Small intestine (tissue), 7 donors: ENCODE results near the gene TPSB2. TPM values are rescaled to one million over a fixed set of nuclear protein-coding genes. Genes with fewer than 3 reads are reported as not detected.
"Not testable (repeated sequence)": the region's sequence is repeated elsewhere in the genome, so short reads cannot be mapped to it uniquely, and the experiment has no call there.

Experiments used
- DNase-seq, 2 donors: peaks; one replicate each; pipeline versions ENCODE4 v3.0.0 to v3.0.0-alpha.2; 2013
- FAIRE-seq: peaks from 2 replicates; lab custom pipeline; 2012; peaks lifted over from hg19 to GRCh38; lab: Jason Lieb, UNC
- H3K27ac ChIP-seq, 3 donors: one replicate each; pipeline ENCODE4 v1.5.1; 2013; ENCODE audit warnings: low read length in 2 of 3, mild to moderate bottlenecking in 2 of 3, control low read depth in 1 of 3, inconsistent platforms in 1 of 3, low read depth in 1 of 3, moderate library complexity in 1 of 3
- H3K27me3 ChIP-seq, 3 donors: one replicate each; pipeline ENCODE4 v1.6.1; 2013; ENCODE audit warnings: low read length in 3 of 3, inconsistent platforms in 1 of 3; ENCODE audit not compliant: control insufficient read depth in 3 of 3, insufficient read depth in 3 of 3
- H3K36me3 ChIP-seq, 3 donors: one replicate each; pipeline ENCODE4 v1.6.1; 2013; ENCODE audit warnings: low read length in 3 of 3, inconsistent platforms in 1 of 3, low read depth in 1 of 3, mild to moderate bottlenecking in 1 of 3, moderate library complexity in 1 of 3; ENCODE audit not compliant: control insufficient read depth in 3 of 3, insufficient read depth in 2 of 3
- H3K4me1 ChIP-seq, 3 donors: one replicate each; pipeline ENCODE4 v1.6.1; 2013; ENCODE audit warnings: low read length in 2 of 3, inconsistent platforms in 1 of 3, low read depth in 1 of 3, mild to moderate bottlenecking in 1 of 3, moderate library complexity in 1 of 3; ENCODE audit not compliant: control insufficient read depth in 3 of 3, insufficient read depth in 2 of 3
- H3K4me3 ChIP-seq, 3 donors: one replicate each; pipeline ENCODE4 v1.5.1; 2013; ENCODE audit warnings: low read length in 3 of 3, control low read depth in 1 of 3, inconsistent platforms in 1 of 3, low read depth in 1 of 3, mild to moderate bottlenecking in 1 of 3, moderate library complexity in 1 of 3
- H3K9me3 ChIP-seq, 2 donors: one replicate each; pipeline ENCODE4 v1.6.1; 2013; ENCODE audit warnings: low read depth in 1 of 2, low read length in 1 of 2; ENCODE audit not compliant: control insufficient read depth in 2 of 2, insufficient read depth in 1 of 2
- WGBS, 3 donors: extraction: QIAGEN DNeasy Blood & Tissue Kit; methylation state at CpG; one replicate each; pipeline ENCODE4 v1.1.7; 2013; 5-methylcytosine and 5-hydroxymethylcytosine counted together
- polyA plus RNA-seq, 4 donors: library from polyadenylated mRNA; stranded (reverse) in 3 of 4; unstranded in 1 of 4; fragments of 200-250 nt in 3 of 4; fragments of 120-200 nt in 1 of 4; gene quantifications; one replicate each; pipeline versions ENCODE4 v1.2.1 to v1.2.3, GENCODE V29; 2013
- donor health status: healthy with polysubstance abuse.
- donor health status: control.
- donor health status: control.
- donor health status: Bipolar disorder and iron deficiency.
- donor health status: healthy.

The TPSB2 gene
- polyA plus RNA-seq, 4 donors = 0.47 to 58.7 (median 20.5) TPM

DNA sequence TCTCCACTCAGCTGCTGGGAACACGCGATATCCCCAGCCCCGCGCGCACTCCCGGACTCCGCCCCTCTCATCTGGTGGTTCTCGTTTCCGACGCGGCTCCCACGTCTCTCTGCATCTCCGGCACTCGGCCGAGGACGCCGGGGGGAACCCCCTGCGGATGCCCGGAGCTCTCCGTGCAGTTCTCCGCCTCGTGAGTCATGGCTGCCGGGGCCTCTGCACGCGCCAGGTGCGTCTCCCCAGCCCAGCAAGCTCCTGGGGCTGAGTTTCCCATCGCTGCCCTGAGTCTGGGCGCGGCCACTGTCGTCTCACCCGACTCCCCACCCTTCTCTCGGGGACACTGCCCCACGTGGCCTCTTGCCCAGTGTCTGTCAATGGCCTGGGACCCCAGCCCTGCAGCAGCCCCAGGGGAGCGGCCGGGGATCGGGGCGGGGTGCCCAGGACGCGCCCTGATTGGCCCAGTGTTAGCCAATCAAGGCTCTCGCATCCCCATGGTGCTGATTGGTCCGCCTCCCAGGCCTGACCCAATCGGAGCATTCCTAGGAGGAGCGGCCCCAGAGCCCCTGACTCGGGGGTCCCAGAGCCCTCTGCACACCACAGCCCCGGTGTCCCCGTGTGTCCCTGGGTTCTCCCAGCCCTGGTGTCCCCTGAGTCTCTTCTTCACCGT, 23.8 kb upstream of the TPSB2 start:
- not testable (repeated sequence) for H3K9me3 ChIP-seq, H3K27me3 ChIP-seq, FAIRE-seq, H3K4me3 ChIP-seq, H3K27ac ChIP-seq, H3K36me3 ChIP-seq, DNase-seq, H3K4me1 ChIP-seq
- no CpG with 5 or more reads among the region's 47 CpGs for WGBS, 3 donors

DNA sequence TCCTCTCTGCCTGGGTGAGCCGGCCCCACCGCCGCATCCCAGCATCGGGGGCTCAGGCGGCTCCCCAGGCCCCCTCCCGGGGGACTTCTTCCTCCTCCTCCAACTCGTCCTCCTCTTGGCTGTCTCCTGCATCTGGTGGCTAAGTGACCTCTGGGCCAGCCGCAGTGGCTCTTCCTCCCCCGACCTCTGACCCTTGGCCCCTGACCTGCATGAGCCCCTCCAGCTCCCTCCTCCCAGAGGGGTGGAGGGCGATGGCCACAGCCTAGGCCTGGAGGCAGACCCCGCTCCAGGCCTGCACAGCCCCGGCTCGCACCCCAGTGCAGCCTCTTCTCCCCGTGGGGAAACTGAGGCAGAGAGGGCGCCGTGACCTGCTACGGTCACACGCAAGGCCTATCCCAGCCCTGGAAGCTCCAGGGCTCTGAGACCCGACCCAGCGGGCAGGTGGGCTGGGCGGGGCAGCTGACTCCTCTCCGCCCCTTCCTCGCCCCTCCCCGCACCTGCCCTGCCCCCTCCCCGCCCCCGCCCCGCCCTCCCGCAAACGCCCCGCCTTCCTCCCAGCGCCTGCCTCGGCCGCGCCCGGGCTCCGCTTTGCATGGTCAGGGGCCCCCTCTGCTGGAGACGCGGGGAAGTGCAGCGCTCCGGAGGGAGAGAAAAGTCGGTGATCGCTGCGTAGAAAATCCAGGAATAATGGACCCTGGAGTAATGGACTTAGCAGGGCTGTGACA, 19.2 kb upstream of the TPSB2 start:
- FAIRE-seq, H3K4me1 ChIP-seq, H3K27ac ChIP-seq, H3K27me3 ChIP-seq, H3K36me3 ChIP-seq, DNase-seq, H3K9me3 ChIP-seq, H3K4me3 ChIP-seq: not testable (repeated sequence)
- 67 to 80% methylated on average over 2 to 4 of the region's 43 CpGs; no CpG with 5 or more reads in 1 of the 3 donors for WGBS, 3 donors

DNA sequence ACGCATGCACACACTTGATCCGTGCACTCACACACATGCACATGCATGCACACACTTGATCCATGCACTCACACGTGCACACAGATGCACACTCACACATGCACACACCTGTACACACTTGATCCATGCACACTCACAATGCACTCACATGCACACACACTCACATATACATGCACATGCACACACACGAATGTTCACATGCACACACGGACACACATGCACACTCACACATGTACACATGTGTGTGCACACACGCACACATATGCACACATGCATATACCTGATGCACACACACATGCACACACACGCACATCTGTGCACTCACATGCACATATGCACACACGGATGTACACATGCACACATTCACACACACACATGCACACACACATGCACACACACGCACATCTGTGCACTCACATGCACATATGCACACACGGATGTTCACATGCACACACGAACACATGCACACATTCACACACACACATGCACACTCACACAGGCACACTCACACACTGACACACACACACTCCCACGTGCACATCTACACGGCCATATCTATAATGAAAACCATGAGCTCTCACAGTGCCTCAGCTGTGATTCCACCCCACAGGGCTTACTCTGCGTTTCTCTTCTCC, 18.0 kb upstream of the TPSB2 start:
- not testable (repeated sequence) for H3K4me3 ChIP-seq, FAIRE-seq, H3K27ac ChIP-seq, H3K9me3 ChIP-seq, H3K4me1 ChIP-seq, H3K27me3 ChIP-seq, DNase-seq, H3K36me3 ChIP-seq
- WGBS, 3 donors = 80 to 87% (median 83%) methylated on average over 11 to 13 of the region's 14 CpGs

DNA sequence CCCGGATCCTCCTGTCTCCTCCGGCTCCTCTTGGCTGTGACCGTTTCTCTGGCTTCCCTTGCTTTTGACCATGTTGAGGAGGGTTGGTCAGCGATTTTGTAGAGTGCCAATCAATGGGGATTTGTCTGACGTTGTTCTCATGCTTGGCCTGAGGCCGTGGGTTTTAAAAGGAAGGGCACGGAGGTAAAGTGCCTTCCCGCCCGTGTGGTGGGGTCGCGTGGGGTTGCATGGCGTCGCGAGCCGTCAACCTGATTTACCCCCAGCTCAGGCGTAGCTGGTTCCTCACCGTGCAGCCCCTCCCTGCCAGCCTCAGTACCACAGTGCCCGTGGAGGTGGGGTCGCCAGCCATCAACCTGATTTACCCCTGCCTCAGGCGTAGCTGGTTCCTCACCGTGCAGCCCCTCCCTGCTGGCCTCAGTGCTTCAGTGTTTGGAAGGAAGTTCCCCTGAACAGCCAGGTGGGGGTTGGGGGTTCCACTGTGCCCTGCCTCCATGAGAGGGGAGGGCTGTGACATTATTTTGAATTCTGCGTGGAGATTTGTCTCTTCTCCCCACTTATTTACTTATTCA, 15.6 kb upstream of the TPSB2 start:
- FAIRE-seq = no peak

DNA sequence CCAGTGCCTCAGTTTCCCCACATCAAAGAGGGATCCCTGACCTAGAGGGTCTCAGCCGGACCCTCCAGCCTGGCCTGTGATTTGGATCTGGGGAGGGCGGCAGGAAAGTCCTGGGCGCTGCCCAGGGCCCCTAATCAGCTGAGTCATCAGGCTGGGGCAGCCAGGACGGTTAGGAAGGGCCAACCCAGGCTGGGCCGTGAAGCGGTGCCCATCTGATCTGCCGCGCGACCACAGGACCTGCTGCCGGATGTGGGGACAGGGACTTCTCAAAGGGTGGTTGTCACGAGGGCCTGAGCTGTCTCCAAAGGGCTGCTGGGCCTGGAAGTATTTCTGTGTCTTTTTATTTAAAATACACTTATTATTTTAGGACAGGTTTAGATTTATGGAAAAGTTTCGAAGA, 14.9 kb upstream of the TPSB2 start:
- H3K27me3 ChIP-seq = no peaks in the 10 kb centered on the region
- DNase-seq (no peak), FAIRE-seq (no peak)
- no peak overlapping the region for H3K4me3 ChIP-seq
- no peaks in the 10 kb centered on the region for H3K36me3 ChIP-seq
- no peak overlapping the region for H3K27ac ChIP-seq
- H3K9me3 ChIP-seq = peaks cover 0 to 2% of the 10 kb centered on the region in 2 donors
- 34 to 70% (median 40%) methylated on average over 11 to 12 of the region's 12 CpGs for WGBS, 3 donors
- no peaks in the 10 kb centered on the region for H3K4me1 ChIP-seq

More for the DNA sequence above, 15.6 kb upstream of the TPSB2 start:
- Histone ChIP-seq H3K9me3 (peaks cover 0 to 2% of the 10 kb centered on the region in 2 donors), H3K27me3 (no peaks in the 10 kb centered on the region), H3K36me3 (no peaks in the 10 kb centered on the region), H3K27ac (no peak overlapping the region), H3K4me3 (no peak overlapping the region), H3K4me1 (no peaks in the 10 kb centered on the region)
- 40 to 60% (median 47%) methylated on average over 22 of the region's 22 CpGs for WGBS, 3 donors
- no peak for DNase-seq

DNA sequence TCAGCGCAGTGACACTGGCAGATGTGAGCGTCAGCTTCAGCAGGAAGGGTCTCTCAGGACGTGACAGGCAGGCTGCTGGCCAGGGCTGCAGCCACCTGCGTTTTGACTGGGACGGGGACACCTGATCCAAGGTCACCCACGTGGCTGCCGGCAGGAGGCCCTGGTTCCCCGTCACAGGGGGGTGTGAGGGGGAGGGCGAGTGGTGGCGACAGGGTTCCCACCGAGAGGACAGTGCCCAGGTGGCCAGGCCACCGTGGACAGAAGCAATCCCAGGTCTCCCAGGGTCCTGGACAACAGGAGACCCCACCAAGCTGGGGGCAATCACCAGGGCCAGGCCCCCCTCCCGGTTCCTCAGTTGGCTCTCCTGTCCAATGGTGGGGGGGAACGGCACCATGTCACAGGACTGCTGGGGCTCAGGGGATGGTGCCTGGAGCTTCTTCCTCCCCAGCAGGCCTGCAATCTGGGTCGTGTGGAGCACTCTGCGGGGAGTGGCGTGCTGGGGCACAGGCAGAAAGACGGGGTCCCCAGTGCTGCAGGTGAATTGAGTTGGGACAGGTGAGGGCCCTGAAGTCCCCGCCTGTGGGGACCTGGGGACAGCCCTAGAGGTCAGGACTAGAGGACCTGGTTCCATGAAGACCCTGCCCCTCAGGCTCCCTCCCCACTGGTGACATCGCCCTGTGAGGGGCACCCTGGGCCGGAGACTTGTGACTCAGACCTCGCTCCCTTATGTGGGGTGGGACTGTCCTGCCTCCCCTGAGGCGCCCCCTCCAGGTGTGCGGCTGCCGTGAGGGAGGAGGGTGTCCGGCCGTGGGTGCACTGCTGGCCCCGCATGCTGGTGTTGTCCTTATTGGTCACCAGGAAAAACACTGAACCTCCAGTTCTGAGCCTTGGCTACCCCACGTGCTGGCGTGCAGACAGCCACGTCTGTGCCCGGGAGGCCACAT, 14.2 kb upstream of the TPSB2 start:
- not testable (repeated sequence) for H3K4me1 ChIP-seq, H3K27me3 ChIP-seq, DNase-seq, FAIRE-seq, H3K4me3 ChIP-seq, H3K27ac ChIP-seq, H3K9me3 ChIP-seq, H3K36me3 ChIP-seq
- 46 to 69% (median 51%) methylated on average over 21 to 31 of the region's 32 CpGs for WGBS, 3 donors

DNA sequence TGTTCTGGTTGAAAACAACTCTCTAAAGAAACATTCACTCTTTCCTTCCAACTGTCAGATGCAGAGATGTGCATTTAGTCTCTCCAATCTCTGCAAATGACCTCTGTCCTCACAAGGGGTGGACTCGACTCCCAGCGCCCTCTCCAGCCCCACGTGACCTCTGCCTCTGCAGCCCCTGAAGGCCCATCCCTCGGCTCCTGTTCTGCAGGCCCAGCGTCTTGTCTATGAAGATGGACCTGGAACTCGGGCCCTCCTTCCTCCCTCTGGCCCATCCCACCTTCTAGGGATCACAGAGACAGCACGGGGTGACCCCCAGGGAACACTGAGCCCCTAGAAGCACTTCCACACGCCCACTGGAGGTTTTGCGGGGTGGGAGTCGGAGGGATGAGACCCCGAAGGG, 13.4 kb upstream of the TPSB2 start:
- not testable (repeated sequence) for H3K4me3 ChIP-seq, H3K9me3 ChIP-seq, DNase-seq, H3K27me3 ChIP-seq, FAIRE-seq, H3K36me3 ChIP-seq, H3K4me1 ChIP-seq, H3K27ac ChIP-seq
- 22 to 53% (median 24%) methylated on average over 7 of the region's 11 CpGs for WGBS, 3 donors
